B cell (primary cell): ENCODE results near the gene PAM.

Experiments
- CTCF ChIP-seq: fragments of 200-600 bp; IDR thresholded peaks from one replicate; pipeline ENCODE4 v1.8.0; 2022; ENCODE audit warnings: antibody characterized with exemption, mild to moderate bottlenecking
- EZH2 ChIP-seq: IDR thresholded peaks from 2 replicates; pipeline ENCODE4 v1.6.1; 2012; ENCODE audit warnings: borderline replicate concordance, low read depth, mild to moderate bottlenecking, moderate library complexity, low read length; ENCODE audit not compliant: insufficient read depth, poor library complexity, severe bottlenecking

GRCh38 chr5:102924963-102925362 is 169.9 kb downstream of the PAM start:
- no peak for TF ChIP-seq CTCF
- TF ChIP-seq EZH2, result no peak
